GM12878 (cell line): ENCODE data around the gene EMC1. TPM values are rescaled to one million over a fixed set of nuclear protein-coding genes. Genes with fewer than 3 reads are reported as not detected.

Source experiments
- ATAC-seq: fragments of 200-7000 bp; cut with Tn5 transposase; 3 replicates; pipeline ENCODE4 v1.9.1; 2020; ENCODE audit warnings: mild to moderate bottlenecking, moderate library complexity
- BruUV-seq: library from RNA; stranded (reverse); fragments of 400-500 nt; replicated peaks from 2 replicates; lab custom pipeline; 2021; lab: Mats Ljungman, UMichigan
- CTCF ChIA-PET: fragments of 300-600 bp; sonication (Branson Sonifier 250); formaldehyde crosslinking; extraction: SDS; loops from one replicate; lab custom pipeline; 2021; ENCODE audit warnings: inconsistent platforms; lab: Yijun Ruan, JAX
- POLR2A ChIA-PET: fragments of 350-600 bp; formaldehyde crosslinking; extraction: SDS; loops from one replicate; lab custom pipeline; 2021; ENCODE audit warnings: inconsistent platforms; lab: Charles Lee
- RAD21 ChIA-PET: fragments of 300-600 bp; sonication (Branson Sonifier 250); formaldehyde crosslinking; loops from one replicate; lab custom pipeline; 2023; ENCODE audit warnings: antibody characterized with exemption; ENCODE audit not compliant: unreplicated experiment; lab: Charles Lee
- SMC1A ChIA-PET: fragments of 300-600 bp; sonication (Branson Sonifier 250); formaldehyde crosslinking; loops from one replicate; lab custom pipeline; 2023; ENCODE audit not compliant: unreplicated experiment, uncharacterized antibody; lab: Charles Lee
- DNase-seq: peaks from one replicate; pipeline ENCODE4 v3.0.0-alpha.2; 2011; ENCODE audit warnings: low read depth, low spot score
- FAIRE-seq: peaks from 3 replicates; lab custom pipeline; 2011; peaks lifted over from hg19 to GRCh38; lab: Jason Lieb, UNC
- H2AFZ ChIP-seq: 2 replicates; pipeline ENCODE4 v1.6.0; 2011; ENCODE audit warnings: low read depth, low read length, control low read depth; ENCODE audit not compliant: control insufficient read depth
- H3K27ac ChIP-seq: 2 replicates; pipeline ENCODE4 v1.5.1; 2011; ENCODE audit warnings: control low read depth; ENCODE audit not compliant: control insufficient read depth, insufficient read depth
- H3K27me3 ChIP-seq, 2 experiments: replicated peaks in 1 of 2; 2 replicates each; pipeline versions ENCODE4 v1.6.0 to v1.6.1; 2011; ENCODE audit warnings: low read length in 1 of 2; ENCODE audit not compliant: control insufficient read depth in 2 of 2, insufficient read depth in 2 of 2
- H3K36me3 ChIP-seq, 2 experiments: 2 replicates each; pipeline ENCODE4 v1.5.1; 2011; ENCODE audit warnings: low read length in 1 of 2; ENCODE audit not compliant: control insufficient read depth in 2 of 2, insufficient read depth in 2 of 2
- H3K4me1 ChIP-seq: 2 replicates; pipeline ENCODE4 v1.6.1; 2011; ENCODE audit warnings: mild to moderate bottlenecking, low read length, moderate library complexity, mixed read lengths; ENCODE audit not compliant: control insufficient read depth, insufficient read depth
- H3K4me2 ChIP-seq: 2 replicates; pipeline ENCODE4 v1.6.0; 2011; ENCODE audit warnings: control low read depth; ENCODE audit not compliant: control insufficient read depth, insufficient read depth
- H3K4me3 ChIP-seq: fragments of 200-600 bp; sonication (generic); 2 replicates; pipeline ENCODE4 v1.5.1; 2016
- H3K79me2 ChIP-seq: 2 replicates; pipeline ENCODE4 v1.6.0; 2011; ENCODE audit warnings: low read length; ENCODE audit not compliant: control insufficient read depth, insufficient read depth
- H3K9ac ChIP-seq: 2 replicates; pipeline ENCODE4 v1.8.0; 2011; ENCODE audit warnings: low read length, control low read depth, mixed read lengths; ENCODE audit not compliant: control insufficient read depth, insufficient read depth
- H3K9me3 ChIP-seq: replicated peaks from 3 replicates; pipeline ENCODE4 v1.5.1; 2011; ENCODE audit warnings: mild to moderate bottlenecking, low read length; ENCODE audit not compliant: control insufficient read depth, insufficient read depth
- H4K20me1 ChIP-seq: 2 replicates; pipeline ENCODE4 v1.6.0; 2011; ENCODE audit not compliant: control insufficient read depth, insufficient read depth
- E2F8 ChIP-seq: fragments of 450-650 bp; IDR thresholded peaks from 2 replicates; pipeline ENCODE4 v1.6.1; 2018; ENCODE audit warnings: mild to moderate bottlenecking, low read depth, moderate library complexity; ENCODE audit not compliant: partially characterized antibody
- HDAC2 ChIP-seq: fragments of 200-600 bp; sonication (generic); IDR thresholded peaks from 2 replicates; pipeline ENCODE4 v1.6.1; 2017
- RAD21 ChIP-seq: IDR thresholded peaks from 2 replicates; pipeline ENCODE4 v1.6.1; 2011; ENCODE audit warnings: mild to moderate bottlenecking, low read depth, low read length, moderate library complexity; ENCODE audit not compliant: insufficient read depth
- RBBP5 ChIP-seq: fragments of 200-600 bp; sonication (generic); conservative IDR thresholded peaks from 2 replicates; pipeline ENCODE4 v1.6.1; 2016
- TCF7 ChIP-seq: IDR thresholded peaks from 2 replicates; pipeline ENCODE4 v1.6.1; 2014; ENCODE audit warnings: antibody characterized with exemption, borderline replicate concordance
- WGBS: methylation state at CpG from one replicate; pipeline ENCODE4 v1.1.6; 2016; ENCODE audit warnings: low lambda C conversion rate; ENCODE audit not compliant: insufficient replicate concordance, insufficient coverage; ENCODE audit errors: missing lambda C conversion rate; 5-methylcytosine and 5-hydroxymethylcytosine counted together
- in situ Hi-C: fragments of 300-500 bp; cut with MboI; formaldehyde crosslinking; loops from 9 replicates; pipeline ENCODE4 v1.14.3; 2018; ENCODE audit warnings: mixed read lengths
- intact Hi-C: fragments of 100-400 bp; cut with micrococcal nuclease; formaldehyde crosslinking; loops from one replicate; pipeline ENCODE4 v1.14.2; 2022; ENCODE audit not compliant: unreplicated experiment
- polyA plus RNA-seq, 11 experiments: library from polyadenylated mRNA; depleted of rRNA in 4 of 11; unstranded in 6 of 11; stranded (reverse) in 5 of 11; fragments of >200 nt; fragmentation: Nextera tagmentation in 4 of 11; fragmentation: Illumina TruSeq in 1 of 11; extraction: Ambion mirVana in 4 of 11; extraction: Trizol in 1 of 11; gene quantifications; 1 replicate in 1 of 11; 2 replicates in 10 of 11; pipeline versions ENCODE4 v1.2.1 to v1.2.3, GENCODE V29; 2011 to 2016; ENCODE audit warnings: inconsistent platforms in 2 of 11, missing spikeins in 2 of 11, low read depth in 1 of 11
- total RNA-seq, 4 experiments: library from RNA; depleted of rRNA in 3 of 4; stranded (reverse); fragments of >200 nt in 3 of 4; fragmentation: Illumina TruSeq in 1 of 4; extraction: Trizol in 1 of 4; gene quantifications; 2 replicates each; pipeline versions ENCODE4 v1.2.1 to v1.2.3, GENCODE V29; 2013 to 2021
- TF ChIP-seq, protein P1 (sequence below): fragments of 150-350 bp; IDR thresholded peaks from 2 replicates; pipeline ENCODE4 v1.6.1; 2014; ENCODE audit warnings: mild to moderate bottlenecking, low read depth, low read length

EMC1 gene
- total and polyA plus RNA-seq, 10 of the 15 experiments (the other 5 are each of a cell fraction or from before 2014, with no cell fraction given): 12.2 to 43.6 (median 20.6) TPM

DNA sequence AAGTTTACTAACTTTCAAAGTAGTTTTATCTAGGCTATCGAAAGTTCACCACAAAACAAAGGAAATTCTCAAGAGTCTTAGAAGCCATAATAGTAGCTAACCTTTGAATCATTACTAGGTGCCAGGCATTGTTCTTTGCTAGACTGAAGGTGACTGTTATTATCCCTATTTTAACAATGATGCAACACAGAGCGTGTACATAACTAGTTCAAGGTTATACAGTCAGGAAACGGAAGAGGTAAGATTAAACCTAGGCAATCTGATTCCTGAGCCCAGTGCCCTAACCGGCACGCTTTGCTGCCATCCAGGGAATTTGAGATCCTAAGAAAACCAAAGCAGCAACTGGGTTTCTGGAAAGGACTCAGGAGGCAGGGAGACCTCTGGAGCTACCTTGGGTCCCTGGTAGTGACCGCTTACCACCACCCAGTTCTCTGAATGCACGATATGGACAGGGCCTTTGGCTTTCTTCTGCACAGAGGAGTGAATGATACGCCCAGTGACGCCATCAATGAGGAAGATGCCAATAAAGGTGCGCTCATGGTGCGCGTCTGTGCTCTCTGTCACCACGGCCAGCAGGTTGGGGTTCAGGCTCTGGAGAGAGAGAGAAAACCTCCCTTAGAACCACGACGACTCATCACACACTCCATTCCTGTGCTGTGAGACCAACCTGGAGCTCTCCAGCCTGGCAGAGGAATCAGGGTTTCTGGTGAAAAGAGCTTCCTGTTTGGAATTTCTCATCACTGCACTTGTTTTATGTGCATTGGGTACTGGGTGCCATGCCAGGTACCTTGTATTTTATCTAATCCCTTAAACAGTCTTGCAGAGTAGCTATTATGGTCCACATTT lies 28.1 kb downstream of the EMC1 start:
- Histone ChIP-seq H3K4me3 (no peak overlapping the region), H3K9ac (no peak overlapping the region), H3K79me2 (no peaks in the 10 kb centered on the region; the same call in 1 of the 2 replicates), H3K4me2 (no peak overlapping the region), H3K27me3 (no peaks in the 10 kb centered on the region), H3K9me3 (no peaks in the 10 kb centered on the region), H3K4me1 (no peaks in the 10 kb centered on the region), H2AFZ (no peak overlapping the region), H3K36me3 (peaks cover 16 to 36% of the 10 kb centered on the region in 2 experiments), H3K27ac (no peak overlapping the region), H4K20me1 (no peaks in the 10 kb centered on the region)
- 95% methylated on average over 15 of the region's 15 CpGs for WGBS
- intact Hi-C loops: no loop called here
- ChIA-PET CTCF (interaction anchor here (0.6 to 1.4 kb wide), 2 partner anchors 11 to 287 kb away, joined by 4 read pairs; no protein-coding TSS in a partner anchor), RAD21 (no interaction called here), POLR2A (interaction anchor here (1.2 kb wide), 1 partner anchor 12 kb away, joined by 3 read pairs; no protein-coding TSS in a partner anchor), SMC1A (interaction anchor here (0.7 kb wide), 1 partner anchor 413 kb away, joined by 3 read pairs; no protein-coding TSS in a partner anchor)
- BruUV-seq: no TSS peak
- ATAC-seq (no peak), FAIRE-seq (no peak), DNase-seq (no peak)
- TF ChIP-seq, protein P1, sequence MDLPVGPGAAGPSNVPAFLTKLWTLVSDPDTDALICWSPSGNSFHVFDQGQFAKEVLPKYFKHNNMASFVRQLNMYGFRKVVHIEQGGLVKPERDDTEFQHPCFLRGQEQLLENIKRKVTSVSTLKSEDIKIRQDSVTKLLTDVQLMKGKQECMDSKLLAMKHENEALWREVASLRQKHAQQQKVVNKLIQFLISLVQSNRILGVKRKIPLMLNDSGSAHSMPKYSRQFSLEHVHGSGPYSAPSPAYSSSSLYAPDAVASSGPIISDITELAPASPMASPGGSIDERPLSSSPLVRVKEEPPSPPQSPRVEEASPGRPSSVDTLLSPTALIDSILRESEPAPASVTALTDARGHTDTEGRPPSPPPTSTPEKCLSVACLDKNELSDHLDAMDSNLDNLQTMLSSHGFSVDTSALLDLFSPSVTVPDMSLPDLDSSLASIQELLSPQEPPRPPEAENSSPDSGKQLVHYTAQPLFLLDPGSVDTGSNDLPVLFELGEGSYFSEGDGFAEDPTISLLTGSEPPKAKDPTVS: no peak
- no peak for TF ChIP-seq RBBP5
- TF ChIP-seq E2F8: no peak
- TF ChIP-seq TCF7: no peak
- no peak for TF ChIP-seq HDAC2
- TF ChIP-seq RAD21: no peak
- in situ Hi-C loops: no loop called here
